GM23338 (cell line): ENCODE measurements around the gene RPS19. TPM values are rescaled to one million over a fixed set of nuclear protein-coding genes. Genes with fewer than 3 reads are reported as not detected.

Experiments
- ATAC-seq: fragments of 200-7000 bp; cut with Tn5 transposase; 3 replicates; pipeline ENCODE4 v1.9.1; 2020
- DNase-seq: peaks from one replicate; pipeline ENCODE4 v3.0.0-alpha.2; 2015; ENCODE audit warnings: low spot score
- H2AFZ ChIP-seq: fragments of 200-600 bp; sonication (generic); 2 replicates; pipeline ENCODE4 v1.8.0; 2016; ENCODE audit warnings: antibody characterized with exemption, mild to moderate bottlenecking, moderate library complexity
- H3F3A ChIP-seq: fragments of 200-600 bp; sonication (generic); replicated peaks from 2 replicates; pipeline ENCODE4 v1.8.0; 2017; ENCODE audit warnings: antibody characterized with exemption, mixed run types, low read depth
- H3K27ac ChIP-seq: fragments of 200-600 bp; sonication (generic); 2 replicates; pipeline ENCODE4 v1.6.1; 2016; ENCODE audit warnings: low read depth
- H3K27me3 ChIP-seq: fragments of 200-600 bp; sonication (generic); 2 replicates; pipeline ENCODE4 v1.8.0; 2016; ENCODE audit warnings: mild to moderate bottlenecking, mixed run types, moderate library complexity; ENCODE audit not compliant: insufficient read depth
- H3K36me3 ChIP-seq: fragments of 200-600 bp; sonication (generic); 2 replicates; pipeline ENCODE4 v1.8.0; 2016; ENCODE audit warnings: mild to moderate bottlenecking; ENCODE audit not compliant: insufficient read depth
- H3K4me1 ChIP-seq: fragments of 200-600 bp; sonication (generic); 2 replicates; pipeline ENCODE4 v1.8.0; 2016; ENCODE audit warnings: mild to moderate bottlenecking, moderate library complexity; ENCODE audit not compliant: insufficient read depth
- H3K4me2 ChIP-seq: fragments of 200-600 bp; sonication (generic); 2 replicates; pipeline ENCODE4 v1.7.1; 2017; ENCODE audit warnings: mixed run types
- H3K4me3 ChIP-seq: fragments of 200-600 bp; sonication (generic); 2 replicates; pipeline ENCODE4 v1.6.1; 2016; ENCODE audit warnings: mixed run types
- H3K79me2 ChIP-seq: fragments of 200-600 bp; sonication (generic); replicated peaks from 2 replicates; pipeline ENCODE4 v1.8.0; 2017; ENCODE audit warnings: mild to moderate bottlenecking; ENCODE audit not compliant: insufficient read depth
- H3K9me2 ChIP-seq: fragments of 200-600 bp; sonication (generic); 2 replicates; pipeline ENCODE4 v1.8.0; 2017; ENCODE audit not compliant: insufficient read depth
- H4K20me1 ChIP-seq: fragments of 200-600 bp; sonication (generic); replicated peaks from 2 replicates; pipeline ENCODE4 v1.8.0; 2017; ENCODE audit warnings: mild to moderate bottlenecking; ENCODE audit not compliant: insufficient read depth
- H3K27ac Mint-ChIP-seq: 2 replicates; pipeline ENCODE4 v1.8.0; 2020; ENCODE audit warnings: inconsistent platforms, mild to moderate bottlenecking, moderate library complexity, mixed read lengths
- H3K27me3 Mint-ChIP-seq: 3 replicates; pipeline ENCODE4 v1.8.0; 2022; ENCODE audit warnings: low read depth, mild to moderate bottlenecking, moderate library complexity, mixed read lengths, inconsistent platforms; ENCODE audit not compliant: insufficient read depth, poor library complexity
- H3K36me3 Mint-ChIP-seq: 3 replicates; pipeline ENCODE4 v1.8.0; 2021; ENCODE audit warnings: low read depth, mild to moderate bottlenecking, inconsistent platforms, moderate library complexity, mixed read lengths
- H3K4me1 Mint-ChIP-seq: 3 replicates; pipeline ENCODE4 v1.8.0; 2020; ENCODE audit warnings: mild to moderate bottlenecking, inconsistent platforms, mixed read lengths
- H3K4me3 Mint-ChIP-seq: 3 replicates; pipeline ENCODE4 v1.8.0; 2021; ENCODE audit warnings: moderate library complexity, mild to moderate bottlenecking, inconsistent platforms, mixed read lengths
- H3K9me3 Mint-ChIP-seq: 3 replicates; pipeline ENCODE4 v1.8.0; 2020; ENCODE audit warnings: moderate library complexity, mild to moderate bottlenecking, inconsistent platforms, mixed read lengths
- CREB1 ChIP-seq: fragments of 250-450 bp; sonication (Bioruptor Pico); IDR thresholded peaks from 2 replicates; pipeline ENCODE4 v1.5.0; 2020; ENCODE audit warnings: low read depth, mild to moderate bottlenecking, moderate library complexity
- EZH2 ChIP-seq: fragments of 200-600 bp; sonication (generic); IDR thresholded peaks from one replicate; pipeline ENCODE4 v1.8.0; 2017; ENCODE audit warnings: antibody characterized with exemption, mild to moderate bottlenecking, low read depth; ENCODE audit not compliant: unreplicated experiment
- EZH2phosphoT487 ChIP-seq: fragments of 200-600 bp; sonication (generic); IDR thresholded peaks from one replicate; pipeline ENCODE4 v1.8.1; 2018; ENCODE audit warnings: antibody characterized with exemption; ENCODE audit not compliant: unreplicated experiment
- JUNB ChIP-seq: IDR thresholded peaks from one replicate; pipeline ENCODE4 v1.6.1; 2016; ENCODE audit warnings: antibody characterized with exemption; ENCODE audit not compliant: unreplicated experiment
- POLR2AphosphoS5 ChIP-seq: IDR thresholded peaks from 2 replicates; pipeline ENCODE4 v1.6.1; 2016; ENCODE audit warnings: antibody characterized with exemption, low read depth
- STAT1 ChIP-seq: IDR thresholded peaks from one replicate; pipeline ENCODE4 v1.6.1; 2016; ENCODE audit warnings: antibody characterized with exemption; ENCODE audit not compliant: unreplicated experiment
- ZNF114 ChIP-seq: fragments of 250-450 bp; sonication (Bioruptor Pico); IDR thresholded peaks from 2 replicates; pipeline ENCODE4 v1.5.0; 2020; ENCODE audit warnings: mild to moderate bottlenecking, moderate library complexity
- ZNF331 ChIP-seq: fragments of 250-450 bp; sonication (Bioruptor Pico); IDR thresholded peaks from 2 replicates; pipeline ENCODE4 v1.5.0; 2020; ENCODE audit warnings: low read depth, mild to moderate bottlenecking, moderate library complexity
- polyA plus RNA-seq: library from polyadenylated mRNA; unstranded; fragments of >200 nt; fragmentation: Nextera tagmentation; extraction: Ambion mirVana; gene quantifications from 2 replicates; pipeline ENCODE4 v1.2.1, GENCODE V29; 2016
- total RNA-seq: library from RNA; depleted of rRNA; stranded (reverse); fragments of >200 nt; shearing (Covaris generic); gene quantifications from 2 replicates; pipeline ENCODE4 v1.2.3, GENCODE V29; 2014
- TF ChIP-seq, protein P1 (sequence below): IDR thresholded peaks from one replicate; pipeline ENCODE4 v1.6.1; 2018; ENCODE audit warnings: antibody characterized with exemption; ENCODE audit not compliant: unreplicated experiment
- TF ChIP-seq, protein P2 (sequence below), 2 experiments: fragments of 200-600 bp in 1 of 2; sonication (generic) in 1 of 2; conservative IDR thresholded peaks; 2 replicates each; pipeline versions ENCODE4 v1.5.1 to v1.6.1; 2016 to 2017; ENCODE audit warnings: antibody characterized with exemption in 2 of 2, low read depth in 2 of 2, mild to moderate bottlenecking in 2 of 2, moderate library complexity in 1 of 2
- TF ChIP-seq, protein P3 (sequence below): fragments of 250-450 bp; sonication (Bioruptor Pico); IDR thresholded peaks from 2 replicates; pipeline ENCODE4 v1.5.0; 2020; ENCODE audit warnings: mild to moderate bottlenecking, moderate library complexity

RPS19 gene
- total and polyA plus RNA-seq, 2 experiments from 2014 or later, result 1,798 to 4,073 TPM

DNA sequence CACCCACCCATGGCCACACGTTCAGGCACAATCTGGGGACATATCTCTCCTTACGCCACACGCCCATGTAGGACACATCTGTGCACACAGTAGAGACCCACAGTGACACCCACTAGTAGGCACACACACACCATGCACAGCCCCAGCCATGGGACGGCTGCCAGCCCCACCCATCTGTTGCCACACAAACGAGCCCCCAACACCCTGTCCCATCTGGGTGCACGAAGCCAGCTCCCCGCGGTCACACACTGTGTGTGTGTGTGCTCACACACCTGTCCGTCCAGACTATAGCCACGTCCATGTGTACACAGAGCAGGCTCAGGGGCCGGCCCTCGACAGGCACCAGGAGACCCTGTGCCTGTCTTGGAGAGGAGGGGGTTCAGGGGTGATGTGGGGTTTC lies 57.6 kb downstream of the RPS19 start:
- no peak overlapping the region for H3K27ac Mint-ChIP-seq
- peaks cover 9% of the 10 kb centered on the region; the same call in 1 of the 2 replicates for H3K4me1 ChIP-seq
- no peaks in the 10 kb centered on the region for H3K79me2 ChIP-seq
- no peak overlapping the region for H3K4me2 ChIP-seq
- H2AFZ ChIP-seq, result no peak overlapping the region
- ATAC-seq (no peak), DNase-seq (no peak)
- H3F3A ChIP-seq, result peaks cover 12% of the 10 kb centered on the region
- peaks cover 8% of the 10 kb centered on the region for H3K4me1 Mint-ChIP-seq
- no peaks in the 10 kb centered on the region for H3K9me2 ChIP-seq
- no peaks in the 10 kb centered on the region for H3K9me3 Mint-ChIP-seq
- no peak overlapping the region for H3K4me3 ChIP-seq
- peaks cover 19% of the 10 kb centered on the region for H3K27me3 Mint-ChIP-seq
- no peaks in the 10 kb centered on the region for H3K36me3 Mint-ChIP-seq
- H3K4me3 Mint-ChIP-seq, result no peak overlapping the region
- peaks cover 3% of the 10 kb centered on the region; the same call in 1 of the 2 replicates for H4K20me1 ChIP-seq
- TF ChIP-seq STAT1 (no peak), EZH2phosphoT487 (no peak), ZNF331 (CRISPR knock-in tag) (no peak), EZH2 (no peak)
- TF ChIP-seq, protein P1, sequence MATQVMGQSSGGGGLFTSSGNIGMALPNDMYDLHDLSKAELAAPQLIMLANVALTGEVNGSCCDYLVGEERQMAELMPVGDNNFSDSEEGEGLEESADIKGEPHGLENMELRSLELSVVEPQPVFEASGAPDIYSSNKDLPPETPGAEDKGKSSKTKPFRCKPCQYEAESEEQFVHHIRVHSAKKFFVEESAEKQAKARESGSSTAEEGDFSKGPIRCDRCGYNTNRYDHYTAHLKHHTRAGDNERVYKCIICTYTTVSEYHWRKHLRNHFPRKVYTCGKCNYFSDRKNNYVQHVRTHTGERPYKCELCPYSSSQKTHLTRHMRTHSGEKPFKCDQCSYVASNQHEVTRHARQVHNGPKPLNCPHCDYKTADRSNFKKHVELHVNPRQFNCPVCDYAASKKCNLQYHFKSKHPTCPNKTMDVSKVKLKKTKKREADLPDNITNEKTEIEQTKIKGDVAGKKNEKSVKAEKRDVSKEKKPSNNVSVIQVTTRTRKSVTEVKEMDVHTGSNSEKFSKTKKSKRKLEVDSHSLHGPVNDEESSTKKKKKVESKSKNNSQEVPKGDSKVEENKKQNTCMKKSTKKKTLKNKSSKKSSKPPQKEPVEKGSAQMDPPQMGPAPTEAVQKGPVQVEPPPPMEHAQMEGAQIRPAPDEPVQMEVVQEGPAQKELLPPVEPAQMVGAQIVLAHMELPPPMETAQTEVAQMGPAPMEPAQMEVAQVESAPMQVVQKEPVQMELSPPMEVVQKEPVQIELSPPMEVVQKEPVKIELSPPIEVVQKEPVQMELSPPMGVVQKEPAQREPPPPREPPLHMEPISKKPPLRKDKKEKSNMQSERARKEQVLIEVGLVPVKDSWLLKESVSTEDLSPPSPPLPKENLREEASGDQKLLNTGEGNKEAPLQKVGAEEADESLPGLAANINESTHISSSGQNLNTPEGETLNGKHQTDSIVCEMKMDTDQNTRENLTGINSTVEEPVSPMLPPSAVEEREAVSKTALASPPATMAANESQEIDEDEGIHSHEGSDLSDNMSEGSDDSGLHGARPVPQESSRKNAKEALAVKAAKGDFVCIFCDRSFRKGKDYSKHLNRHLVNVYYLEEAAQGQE, result no peak
- TF ChIP-seq, protein P2, sequence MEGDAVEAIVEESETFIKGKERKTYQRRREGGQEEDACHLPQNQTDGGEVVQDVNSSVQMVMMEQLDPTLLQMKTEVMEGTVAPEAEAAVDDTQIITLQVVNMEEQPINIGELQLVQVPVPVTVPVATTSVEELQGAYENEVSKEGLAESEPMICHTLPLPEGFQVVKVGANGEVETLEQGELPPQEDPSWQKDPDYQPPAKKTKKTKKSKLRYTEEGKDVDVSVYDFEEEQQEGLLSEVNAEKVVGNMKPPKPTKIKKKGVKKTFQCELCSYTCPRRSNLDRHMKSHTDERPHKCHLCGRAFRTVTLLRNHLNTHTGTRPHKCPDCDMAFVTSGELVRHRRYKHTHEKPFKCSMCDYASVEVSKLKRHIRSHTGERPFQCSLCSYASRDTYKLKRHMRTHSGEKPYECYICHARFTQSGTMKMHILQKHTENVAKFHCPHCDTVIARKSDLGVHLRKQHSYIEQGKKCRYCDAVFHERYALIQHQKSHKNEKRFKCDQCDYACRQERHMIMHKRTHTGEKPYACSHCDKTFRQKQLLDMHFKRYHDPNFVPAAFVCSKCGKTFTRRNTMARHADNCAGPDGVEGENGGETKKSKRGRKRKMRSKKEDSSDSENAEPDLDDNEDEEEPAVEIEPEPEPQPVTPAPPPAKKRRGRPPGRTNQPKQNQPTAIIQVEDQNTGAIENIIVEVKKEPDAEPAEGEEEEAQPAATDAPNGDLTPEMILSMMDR (conservative IDR thresholded peaks at IDR 0.05; ENCODE audit: low read depth in 2 of 2), result no peak
- no peaks in the 10 kb centered on the region for H3K36me3 ChIP-seq
- H3K27ac ChIP-seq, result no peak overlapping the region
- H3K27me3 ChIP-seq, result peaks cover 100% of the 10 kb centered on the region

DNA sequence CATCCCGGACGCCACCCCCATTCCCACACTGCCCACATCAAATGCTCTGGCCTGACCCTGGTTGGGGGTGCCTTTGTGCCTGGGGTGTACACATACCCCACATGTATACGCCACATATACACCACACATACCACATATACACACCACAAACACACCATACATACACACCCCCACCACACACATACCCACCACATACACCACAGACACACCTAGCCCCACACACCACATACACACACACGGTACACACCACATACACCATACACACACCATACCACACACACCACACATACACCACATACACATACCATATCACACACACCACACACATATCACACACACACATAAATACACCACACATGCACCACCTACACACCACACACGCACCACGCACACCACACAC lies 58.0 kb downstream of the RPS19 start:
- no peak overlapping the region for H3K4me3 ChIP-seq
- peaks cover 9% of the 10 kb centered on the region for H3K4me1 Mint-ChIP-seq
- H3K36me3 ChIP-seq, result no peaks in the 10 kb centered on the region
- peaks cover 12% of the 10 kb centered on the region for H3F3A ChIP-seq
- no peak overlapping the region for H2AFZ ChIP-seq
- H3K9me2 ChIP-seq, result no peaks in the 10 kb centered on the region
- no peak overlapping the region for H3K27ac Mint-ChIP-seq
- no peaks in the 10 kb centered on the region for H3K79me2 ChIP-seq
- peaks cover 3% of the 10 kb centered on the region; the same call in 1 of the 2 replicates for H4K20me1 ChIP-seq
- DNase-seq (no peak), ATAC-seq (no peak)
- H3K27ac ChIP-seq, result no peak overlapping the region
- peaks cover 100% of the 10 kb centered on the region for H3K27me3 ChIP-seq
- H3K36me3 Mint-ChIP-seq, result no peaks in the 10 kb centered on the region; the same call in 2 of the 3 replicates
- H3K4me2 ChIP-seq, result no peak overlapping the region
- H3K9me3 Mint-ChIP-seq, result 0 out of 3 replicates have a peak, but pooled peaks cover under 1% of the 10 kb centered on the region
- H3K27me3 Mint-ChIP-seq, result peaks cover 19% of the 10 kb centered on the region
- H3K4me1 ChIP-seq, result peaks cover 9% of the 10 kb centered on the region; the same call in 1 of the 2 replicates
- H3K4me3 Mint-ChIP-seq, result no peak overlapping the region
- no peak for TF ChIP-seq EZH2phosphoT487
- TF ChIP-seq POLR2AphosphoS5, result no peak
- TF ChIP-seq, protein P3, sequence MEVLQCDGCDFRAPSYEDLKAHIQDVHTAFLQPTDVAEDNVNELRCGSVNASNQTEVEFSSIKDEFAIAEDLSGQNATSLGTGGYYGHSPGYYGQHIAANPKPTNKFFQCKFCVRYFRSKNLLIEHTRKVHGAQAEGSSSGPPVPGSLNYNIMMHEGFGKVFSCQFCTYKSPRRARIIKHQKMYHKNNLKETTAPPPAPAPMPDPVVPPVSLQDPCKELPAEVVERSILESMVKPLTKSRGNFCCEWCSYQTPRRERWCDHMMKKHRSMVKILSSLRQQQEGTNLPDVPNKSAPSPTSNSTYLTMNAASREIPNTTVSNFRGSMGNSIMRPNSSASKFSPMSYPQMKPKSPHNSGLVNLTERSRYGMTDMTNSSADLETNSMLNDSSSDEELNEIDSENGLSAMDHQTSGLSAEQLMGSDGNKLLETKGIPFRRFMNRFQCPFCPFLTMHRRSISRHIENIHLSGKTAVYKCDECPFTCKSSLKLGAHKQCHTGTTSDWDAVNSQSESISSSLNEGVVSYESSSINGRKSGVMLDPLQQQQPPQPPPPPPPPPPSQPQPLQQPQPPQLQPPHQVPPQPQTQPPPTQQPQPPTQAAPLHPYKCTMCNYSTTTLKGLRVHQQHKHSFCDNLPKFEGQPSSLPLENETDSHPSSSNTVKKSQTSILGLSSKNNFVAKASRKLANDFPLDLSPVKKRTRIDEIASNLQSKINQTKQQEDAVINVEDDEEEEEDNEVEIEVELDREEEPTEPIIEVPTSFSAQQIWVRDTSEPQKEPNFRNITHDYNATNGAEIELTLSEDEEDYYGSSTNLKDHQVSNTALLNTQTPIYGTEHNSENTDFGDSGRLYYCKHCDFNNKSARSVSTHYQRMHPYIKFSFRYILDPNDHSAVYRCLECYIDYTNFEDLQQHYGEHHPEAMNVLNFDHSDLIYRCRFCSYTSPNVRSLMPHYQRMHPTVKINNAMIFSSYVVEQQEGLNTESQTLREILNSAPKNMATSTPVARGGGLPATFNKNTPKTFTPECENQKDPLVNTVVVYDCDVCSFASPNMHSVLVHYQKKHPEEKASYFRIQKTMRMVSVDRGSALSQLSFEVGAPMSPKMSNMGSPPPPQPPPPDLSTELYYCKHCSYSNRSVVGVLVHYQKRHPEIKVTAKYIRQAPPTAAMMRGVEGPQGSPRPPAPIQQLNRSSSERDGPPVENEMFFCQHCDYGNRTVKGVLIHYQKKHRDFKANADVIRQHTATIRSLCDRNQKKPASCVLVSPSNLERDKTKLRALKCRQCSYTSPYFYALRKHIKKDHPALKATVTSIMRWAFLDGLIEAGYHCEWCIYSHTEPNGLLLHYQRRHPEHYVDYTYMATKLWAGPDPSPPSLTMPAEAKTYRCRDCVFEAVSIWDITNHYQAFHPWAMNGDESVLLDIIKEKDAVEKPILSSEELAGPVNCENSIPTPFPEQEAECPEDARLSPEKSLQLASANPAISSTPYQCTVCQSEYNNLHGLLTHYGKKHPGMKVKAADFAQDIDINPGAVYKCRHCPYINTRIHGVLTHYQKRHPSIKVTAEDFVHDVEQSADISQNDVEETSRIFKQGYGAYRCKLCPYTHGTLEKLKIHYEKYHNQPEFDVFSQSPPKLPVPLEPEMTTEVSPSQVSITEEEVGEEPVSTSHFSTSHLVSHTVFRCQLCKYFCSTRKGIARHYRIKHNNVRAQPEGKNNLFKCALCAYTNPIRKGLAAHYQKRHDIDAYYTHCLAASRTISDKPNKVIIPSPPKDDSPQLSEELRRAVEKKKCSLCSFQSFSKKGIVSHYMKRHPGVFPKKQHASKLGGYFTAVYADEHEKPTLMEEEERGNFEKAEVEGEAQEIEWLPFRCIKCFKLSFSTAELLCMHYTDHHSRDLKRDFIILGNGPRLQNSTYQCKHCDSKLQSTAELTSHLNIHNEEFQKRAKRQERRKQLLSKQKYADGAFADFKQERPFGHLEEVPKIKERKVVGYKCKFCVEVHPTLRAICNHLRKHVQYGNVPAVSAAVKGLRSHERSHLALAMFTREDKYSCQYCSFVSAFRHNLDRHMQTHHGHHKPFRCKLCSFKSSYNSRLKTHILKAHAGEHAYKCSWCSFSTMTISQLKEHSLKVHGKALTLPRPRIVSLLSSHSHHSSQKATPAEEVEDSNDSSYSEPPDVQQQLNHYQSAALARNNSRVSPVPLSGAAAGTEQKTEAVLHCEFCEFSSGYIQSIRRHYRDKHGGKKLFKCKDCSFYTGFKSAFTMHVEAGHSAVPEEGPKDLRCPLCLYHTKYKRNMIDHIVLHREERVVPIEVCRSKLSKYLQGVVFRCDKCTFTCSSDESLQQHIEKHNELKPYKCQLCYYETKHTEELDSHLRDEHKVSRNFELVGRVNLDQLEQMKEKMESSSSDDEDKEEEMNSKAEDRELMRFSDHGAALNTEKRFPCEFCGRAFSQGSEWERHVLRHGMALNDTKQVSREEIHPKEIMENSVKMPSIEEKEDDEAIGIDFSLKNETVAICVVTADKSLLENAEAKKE (CRISPR knock-in tag), result no peak
- TF ChIP-seq JUNB, result no peak
- TF ChIP-seq CREB1, result no peak
- TF ChIP-seq STAT1, result no peak
- TF ChIP-seq ZNF114 (CRISPR knock-in tag), result no peak
